Trophoblast cell (in vitro differentiated cells and primary cell): ENCODE measurements around the gene CLCNKB.

ENCODE experiments used
- DNase-seq, 2 donors: peaks; one replicate each; pipeline ENCODE4 v3.0.0-alpha.2; 2016
- H2AFZ ChIP-seq: 2 replicates; pipeline ENCODE4 v1.6.1; 2013; ENCODE audit warnings: low read length, moderate library complexity, mild to moderate bottlenecking; ENCODE audit not compliant: insufficient read depth, poor library complexity
- H2AK5ac ChIP-seq: 2 replicates; pipeline ENCODE4 v1.6.1; 2013; ENCODE audit warnings: mild to moderate bottlenecking, low read length
- H2BK120ac ChIP-seq: 2 replicates; pipeline ENCODE4 v1.6.1; 2013; ENCODE audit warnings: low read length, mild to moderate bottlenecking, moderate library complexity; ENCODE audit not compliant: insufficient read depth, poor library complexity
- H2BK12ac ChIP-seq: 2 replicates; pipeline ENCODE4 v1.6.1; 2013; ENCODE audit warnings: mild to moderate bottlenecking, low read length, moderate library complexity
- H2BK5ac ChIP-seq: 2 replicates; pipeline ENCODE4 v1.6.1; 2013; ENCODE audit warnings: low read length, low read depth, moderate library complexity, mild to moderate bottlenecking; ENCODE audit not compliant: poor library complexity
- H3K14ac ChIP-seq: 2 replicates; pipeline ENCODE4 v1.6.1; 2013; ENCODE audit warnings: mild to moderate bottlenecking, low read length
- H3K18ac ChIP-seq: 2 replicates; pipeline ENCODE4 v1.6.1; 2013; ENCODE audit warnings: mild to moderate bottlenecking, low read length
- H3K23ac ChIP-seq: 2 replicates; pipeline ENCODE4 v1.6.1; 2013; ENCODE audit warnings: low read length
- H3K27ac ChIP-seq: 2 replicates; pipeline ENCODE4 v1.5.1; 2013; ENCODE audit warnings: low read depth, mild to moderate bottlenecking, inconsistent platforms, low read length, moderate library complexity
- H3K27me3 ChIP-seq: 2 replicates; pipeline ENCODE4 v1.6.1; 2013; ENCODE audit warnings: inconsistent platforms, mild to moderate bottlenecking, low read length, moderate library complexity; ENCODE audit not compliant: insufficient read depth
- H3K36me3 ChIP-seq, 2 experiments: 1 replicate in 1 of 2; 2 replicates in 1 of 2; pipeline ENCODE4 v1.6.1; 2013; ENCODE audit warnings: low read length in 2 of 2, mild to moderate bottlenecking in 2 of 2, moderate library complexity in 1 of 2; ENCODE audit not compliant: insufficient read depth in 2 of 2, control insufficient read depth in 1 of 2
- H3K4ac ChIP-seq: 2 replicates; pipeline ENCODE4 v1.6.1; 2013; ENCODE audit warnings: low read depth, mild to moderate bottlenecking, low read length, moderate library complexity
- H3K4me1 ChIP-seq, 2 experiments: 1 replicate in 1 of 2; 2 replicates in 1 of 2; pipeline ENCODE4 v1.6.1; 2013; ENCODE audit warnings: low read length in 2 of 2, mild to moderate bottlenecking in 2 of 2, moderate library complexity in 1 of 2; ENCODE audit not compliant: insufficient read depth in 2 of 2, control insufficient read depth in 1 of 2
- H3K4me2 ChIP-seq: 2 replicates; pipeline ENCODE4 v1.6.1; 2013; ENCODE audit warnings: inconsistent platforms, mild to moderate bottlenecking, low read length, moderate library complexity
- H3K4me3 ChIP-seq: 2 replicates; pipeline ENCODE4 v1.5.1; 2013; ENCODE audit warnings: mild to moderate bottlenecking, low read depth, low read length, inconsistent platforms
- H3K79me1 ChIP-seq: one replicate; pipeline ENCODE4 v1.6.1; 2013; ENCODE audit warnings: low read length
- H3K79me2 ChIP-seq: 2 replicates; pipeline ENCODE4 v1.6.1; 2013; ENCODE audit warnings: low read length, mild to moderate bottlenecking; ENCODE audit not compliant: control insufficient read depth, insufficient read depth, poor library complexity
- H3K9ac ChIP-seq: 2 replicates; pipeline ENCODE4 v1.6.1; 2013; ENCODE audit warnings: mild to moderate bottlenecking, low read length
- H3K9me3 ChIP-seq: 2 replicates; pipeline ENCODE4 v1.6.1; 2013; ENCODE audit warnings: low read depth, mild to moderate bottlenecking, control low read depth, inconsistent platforms, low read length; ENCODE audit not compliant: insufficient read depth
- H4K12ac ChIP-seq: 2 replicates; pipeline ENCODE4 v1.6.1; 2013; ENCODE audit warnings: low read depth, mild to moderate bottlenecking, low read length, moderate library complexity
- H4K8ac ChIP-seq: 2 replicates; pipeline ENCODE4 v1.6.1; 2013; ENCODE audit warnings: low read depth, mild to moderate bottlenecking, low read length, moderate library complexity
- H4K91ac ChIP-seq: one replicate; pipeline ENCODE4 v1.6.1; 2013; ENCODE audit warnings: low read depth, mild to moderate bottlenecking, low read length, moderate library complexity
- WGBS: extraction: QIAGEN DNeasy Blood & Tissue Kit; methylation state at CpG from one replicate; pipeline ENCODE4 v1.1.7; 2013; ENCODE audit warnings: missing lambda C conversion rate; ENCODE audit not compliant: insufficient read length, insufficient coverage; ENCODE audit errors: extremely low coverage; 5-methylcytosine and 5-hydroxymethylcytosine counted together

CLCNKB gene

DNA sequence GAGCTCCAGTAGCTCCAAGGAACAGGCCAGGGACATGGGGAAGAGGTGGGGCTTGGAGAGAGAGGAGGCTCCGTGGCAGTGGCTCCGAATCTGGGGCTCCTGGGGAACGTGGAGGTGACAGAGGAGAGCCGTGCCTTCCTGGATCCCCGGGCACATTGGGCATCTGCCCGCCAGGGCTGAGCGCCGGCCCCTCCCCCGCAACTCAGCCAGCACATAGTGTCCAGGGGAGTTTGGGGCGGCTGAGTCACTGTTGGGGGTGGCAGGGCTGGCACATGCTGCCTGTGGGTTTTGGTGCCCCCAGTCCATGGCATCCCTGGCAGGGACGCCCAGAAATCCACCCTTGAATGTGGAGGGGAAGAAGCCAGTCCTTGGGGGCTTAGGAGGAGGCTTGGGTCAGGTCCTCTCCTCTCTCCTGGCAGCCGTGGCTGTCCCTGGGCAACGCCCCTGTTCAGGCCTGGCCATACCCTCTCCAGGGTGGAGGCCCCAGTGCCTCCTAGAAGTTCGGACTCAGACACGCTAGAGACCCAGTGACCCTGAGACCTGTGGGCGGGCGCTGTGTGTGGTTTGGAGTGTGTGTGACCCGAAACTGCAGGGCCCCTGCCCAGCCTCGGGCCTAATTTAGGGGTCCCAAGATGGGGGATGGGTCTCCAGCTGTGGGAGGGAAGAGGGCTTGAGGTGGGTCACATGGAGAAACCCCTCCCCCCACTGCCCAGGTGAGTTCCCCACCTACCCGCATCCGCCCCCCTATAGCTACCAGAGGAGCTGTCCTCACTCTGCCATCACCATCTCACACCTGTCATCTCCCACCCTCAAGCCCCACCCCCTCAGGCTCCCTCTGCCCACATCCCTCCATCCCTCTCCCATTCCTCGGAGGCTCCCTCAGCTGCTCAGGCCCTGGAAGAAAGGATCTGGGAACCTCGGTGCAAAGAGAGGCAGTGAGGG, 27.4 kb upstream of the CLCNKB start:
- Histone ChIP-seq H3K23ac (no peak overlapping the region), H3K4me1 (peaks cover 37 to 54% of the 10 kb centered on the region in 2 experiments), H2BK5ac (no peak overlapping the region), H3K9ac (no peak overlapping the region), H2AK5ac (peak overlapping the region; percentile 49), H3K27ac (no peak overlapping the region), H3K9me3 (no peaks in the 10 kb centered on the region), H3K18ac (no peak overlapping the region), H3K4ac (no peak overlapping the region), H3K27me3 (no peaks in the 10 kb centered on the region), H4K8ac (no peak overlapping the region), H3K4me2 (no peak overlapping the region), H3K14ac (no peak overlapping the region), H2BK12ac (peak overlapping the region; percentile 37), H4K91ac (peak overlapping the region; percentile 42), H2BK120ac (no peak overlapping the region), H3K79me2 (no peaks in the 10 kb centered on the region), H2AFZ (no peak overlapping the region), H3K79me1 (peaks cover 24% of the 10 kb centered on the region), H4K12ac (no peak overlapping the region), H3K36me3 (no peaks in the 10 kb centered on the region), H3K4me3 (no peak overlapping the region)
- no CpG with 5 or more reads among the region's 23 CpGs for WGBS
- DNase-seq: no peak

DNA sequence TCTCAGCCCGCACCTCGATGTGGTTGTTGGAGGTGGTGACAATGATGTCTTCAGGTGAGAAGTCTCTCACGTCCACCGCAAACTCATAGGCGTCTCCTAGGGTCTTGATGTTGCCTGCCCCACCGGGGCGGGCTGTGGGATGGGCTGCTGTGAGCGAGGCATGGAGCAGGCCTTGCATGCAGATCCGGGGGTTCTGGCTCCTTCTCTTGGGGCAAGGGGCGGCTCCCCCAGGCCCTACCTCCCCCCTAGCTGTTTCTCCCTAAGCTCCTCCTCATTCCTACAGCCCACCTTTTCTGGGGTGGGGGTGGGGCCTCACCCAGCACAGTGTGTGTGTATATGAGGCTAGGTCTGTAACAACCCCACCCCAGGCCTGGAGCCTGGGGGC, 26.5 kb upstream of the CLCNKB start:
- no peak overlapping the region for H3K9ac ChIP-seq
- peaks cover 24% of the 10 kb centered on the region for H3K79me1 ChIP-seq
- no peak overlapping the region for H2BK120ac ChIP-seq
- no peaks in the 10 kb centered on the region for H3K27me3 ChIP-seq
- peak overlapping the region; percentile 66 for H2BK12ac ChIP-seq
- no peak overlapping the region for H3K4ac ChIP-seq
- no peaks in the 10 kb centered on the region for H3K36me3 ChIP-seq
- no peaks in the 10 kb centered on the region for H3K9me3 ChIP-seq
- no peak overlapping the region for H3K14ac ChIP-seq
- no peak overlapping the region for H2BK5ac ChIP-seq
- no peak overlapping the region for H3K4me3 ChIP-seq
- peak overlapping the region; percentile 47 for H4K91ac ChIP-seq
- no peak for DNase-seq
- H2AFZ ChIP-seq: no peak overlapping the region
- no CpG with 5 or more reads among the region's 10 CpGs for WGBS
- peak overlapping the region; percentile 80 for H3K27ac ChIP-seq
- H3K23ac ChIP-seq: no peak overlapping the region
- H3K18ac ChIP-seq: no peak overlapping the region
- peaks cover 37 to 54% of the 10 kb centered on the region in 2 experiments for H3K4me1 ChIP-seq
- no peak overlapping the region for H4K12ac ChIP-seq
- H3K4me2 ChIP-seq: peak overlapping the region; percentile 48
- H2AK5ac ChIP-seq: peak overlapping the region; percentile 25
- H4K8ac ChIP-seq: no peak overlapping the region
- no peaks in the 10 kb centered on the region for H3K79me2 ChIP-seq

- Histone ChIP-seq H2BK5ac (peak within 1 kb of the TSS; percentile 48), H3K4me3 (no peak within 1 kb of the TSS), H3K79me1 (peaks cover 21% of the 10 kb centered on the region), H2BK120ac (peak within 1 kb of the TSS; percentile 36), H2BK12ac (peak within 1 kb of the TSS; percentile 66), H3K27me3 (no peaks in the 10 kb centered on the region), H3K4me1 (peaks cover 35 to 50% of the 10 kb centered on the region in 2 experiments), H2AK5ac (peak within 1 kb of the TSS; percentile 25), H3K27ac (peak within 1 kb of the TSS; percentile 85), H3K9me3 (peaks cover 2% of the 10 kb centered on the region), H3K79me2 (no peaks in the 10 kb centered on the region), H4K12ac (no peak within 1 kb of the TSS), H4K8ac (peak within 1 kb of the TSS; percentile 47), H3K23ac (no peak within 1 kb of the TSS), H4K91ac (peak within 1 kb of the TSS; percentile 72), H3K18ac (peak within 1 kb of the TSS; percentile 55), H3K36me3 (no peaks in the 10 kb centered on the region), H3K4ac (peak within 1 kb of the TSS; percentile 2), H3K4me2 (peak within 1 kb of the TSS; percentile 48), H2AFZ (no peak within 1 kb of the TSS), H3K14ac (peak within 1 kb of the TSS; percentile 33), H3K9ac (no peak within 1 kb of the TSS)
- peak; percentile 33 to 51 for DNase-seq
- no CpG with 5 or more reads among the region's 37 CpGs for WGBS
Observed at GRCh38 chr1:16017461-16018303, 25.9 kb upstream of the CLCNKB start, which contains the start of gene HSPB7. TSS of gene HSPB7 (minus strand) at chr1:16018043. CDS start at chr1:16017963, 80 bp downstream.

DNA sequence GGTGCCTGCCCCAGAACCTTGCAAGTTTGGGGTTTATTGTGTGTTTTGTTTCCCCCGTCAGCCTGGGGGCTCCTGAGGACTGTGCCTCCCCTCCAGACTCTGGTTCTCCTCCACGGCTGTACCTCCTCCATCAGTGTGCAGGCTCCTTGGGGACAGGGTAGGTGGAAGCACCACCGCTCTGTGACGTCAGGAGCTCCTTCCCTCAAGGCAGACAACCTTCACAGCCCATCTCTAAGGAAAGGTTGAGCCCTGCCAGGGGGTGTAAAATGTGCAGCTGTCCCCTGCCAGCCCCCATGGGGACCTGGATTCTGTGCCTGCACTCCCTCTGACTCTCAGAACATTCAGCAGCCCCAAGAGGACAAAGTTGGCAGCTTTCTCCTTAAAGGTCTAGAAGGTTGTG, 25.3 kb upstream of the CLCNKB start:
- H2AK5ac ChIP-seq: no peak overlapping the region
- H2BK5ac ChIP-seq: peak overlapping the region; percentile 48
- peak in 1 of 2 donors; percentile 7 for DNase-seq
- no peaks in the 10 kb centered on the region for H3K27me3 ChIP-seq
- H3K9ac ChIP-seq: no peak overlapping the region
- no peak overlapping the region for H4K12ac ChIP-seq
- H3K23ac ChIP-seq: no peak overlapping the region
- peak overlapping the region; percentile 85 for H3K27ac ChIP-seq
- H3K18ac ChIP-seq: peak overlapping the region; percentile 16
- H4K91ac ChIP-seq: peak overlapping the region; percentile 72
- no peak overlapping the region for H2AFZ ChIP-seq
- H3K9me3 ChIP-seq: peaks cover 2% of the 10 kb centered on the region
- peak overlapping the region; percentile 33 for H3K14ac ChIP-seq
- no peak overlapping the region for H3K4ac ChIP-seq
- H3K36me3 ChIP-seq: no peaks in the 10 kb centered on the region
- peak overlapping the region; percentile 48 for H3K4me2 ChIP-seq
- peak overlapping the region; percentile 25 for H2BK120ac ChIP-seq
- peaks cover 18% of the 10 kb centered on the region for H3K79me1 ChIP-seq
- H3K4me3 ChIP-seq: no peak overlapping the region
- H3K4me1 ChIP-seq: peaks cover 33 to 47% of the 10 kb centered on the region in 2 experiments
- no CpG with 5 or more reads among the region's 4 CpGs for WGBS
- peak overlapping the region; percentile 47 for H4K8ac ChIP-seq
- H3K79me2 ChIP-seq: no peaks in the 10 kb centered on the region
- H2BK12ac ChIP-seq: peak overlapping the region; percentile 34
